ENCODE data around the gene JAML.

GRCh38 chr11:118175993-118176777, 48.6 kb downstream of the JAML start, which contains the start of gene SCN2B:
- no peak for TF ChIP-seq CTCF (IDR thresholded peaks at IDR 0.05)
- no peak for TF ChIP-seq POLR2A (IDR thresholded peaks at IDR 0.05)
